Kidney (tissue), 14 donors: Measurements from ENCODE around the gene ST6GALNAC4. TPM values are rescaled to one million over a fixed set of nuclear protein-coding genes. Genes with fewer than 3 reads are reported as not detected.

ENCODE experiments used
- DNase-seq, 5 donors: peaks; one replicate each; pipeline ENCODE4 v3.0.0-alpha.2; 2013 to 2020
- FAIRE-seq: peaks from 2 replicates; lab custom pipeline; 2012; peaks lifted over from hg19 to GRCh38; lab: Jason Lieb, UNC
- H3K27ac ChIP-seq, 2 donors: one replicate each; pipeline ENCODE4 v1.7.0; 2013; ENCODE audit warnings: low read depth in 2 of 2, low read length in 2 of 2, inconsistent platforms in 1 of 2
- H3K27me3 ChIP-seq: one replicate; pipeline ENCODE4 v1.7.1; 2013; ENCODE audit warnings: low read length, inconsistent platforms; ENCODE audit not compliant: control insufficient read depth, insufficient read depth
- H3K36me3 ChIP-seq, 3 donors: one replicate each; pipeline versions ENCODE4 v1.7.0 to v1.7.1; 2013; ENCODE audit warnings: low read length in 3 of 3, control low read depth in 1 of 3, inconsistent platforms in 1 of 3; ENCODE audit not compliant: insufficient read depth in 3 of 3, control insufficient read depth in 2 of 3
- H3K4me1 ChIP-seq, 3 donors: one replicate each; pipeline versions ENCODE4 v1.7.0 to v1.7.1; 2013; ENCODE audit warnings: low read length in 3 of 3, inconsistent platforms in 1 of 3, low read depth in 1 of 3; ENCODE audit not compliant: control insufficient read depth in 2 of 3, insufficient read depth in 2 of 3
- H3K4me3 ChIP-seq, 3 donors: one replicate each; pipeline versions ENCODE4 v1.7.0 to v1.8.1; 2013; ENCODE audit warnings: low read length in 3 of 3, control low read depth in 1 of 3, inconsistent platforms in 1 of 3
- H3K9ac ChIP-seq, 3 donors: one replicate each; pipeline versions ENCODE4 v1.7.0 to v1.7.1; 2013; ENCODE audit warnings: low read length in 3 of 3, control low read depth in 1 of 3, inconsistent platforms in 1 of 3
- H3K9me3 ChIP-seq, 3 donors: one replicate each; pipeline versions ENCODE4 v1.7.0 to v1.7.1; 2013; ENCODE audit warnings: low read length in 3 of 3, control low read depth in 1 of 3, inconsistent platforms in 1 of 3; ENCODE audit not compliant: control insufficient read depth in 2 of 3, insufficient read depth in 1 of 3
- CTCF ChIP-seq: IDR thresholded peaks from 3 replicates; pipeline ENCODE4 v1.5.1; 2012; ENCODE audit warnings: mild to moderate bottlenecking, moderate library complexity, borderline replicate concordance; ENCODE audit not compliant: insufficient read depth; ENCODE audit errors: extremely low read depth
- intact Hi-C: fragments of 100-400 bp; cut with DNase I; formaldehyde crosslinking; loops from one replicate; pipeline ENCODE4 v1.11.1; 2022
- polyA plus RNA-seq: library from polyadenylated mRNA; stranded (reverse); fragments of 350-450 nt; fragmentation: Illumina TruSeq; extraction: RNeasy Lipid Tissue Mini Kit (QIAGEN cat#74804); gene quantifications from one replicate; pipeline ENCODE4 v1.2.3, GENCODE V29; 2014; ENCODE audit warnings: low read depth, low replicate concordance; ENCODE audit not compliant: insufficient read depth
- total RNA-seq: library from RNA; stranded (reverse); fragmentation: NEBNext Ultra II Directional; extraction: Animal tissue kit (Norgen Biotek cat#: 25700); gene quantifications from one replicate; pipeline ENCODE4 v1.2.1, GENCODE V29; 2021
- donor health status: control.
- donor health status: control.
- donor health status: control.
- donor health status: control.
- donor health status: control.
- donor health status: DM: yes; HTN: yes; CAD: no.
- donor health status: Normal renal cell carcinoma (clear cell type).

Gene ST6GALNAC4
- total and polyA plus RNA-seq, 2 donors from 2014 or later, result 31.4 to 31.6 TPM

- intact Hi-C loops, result no loop called here
- no peak for TF ChIP-seq CTCF
- Histone ChIP-seq H3K4me3 (no peak overlapping the region), H3K4me1 (peaks cover 0 to 24% (median 0%) of the 10 kb centered on the region in 3 donors), H3K27me3 (peaks cover 4% of the 10 kb centered on the region), H3K9ac (no peak overlapping the region), H3K36me3 (no peaks in the 10 kb centered on the region), H3K27ac (no peak overlapping the region), H3K9me3 (no peaks in the 10 kb centered on the region)
- FAIRE-seq, result no peak
- DNase-seq, result peak; percentile 29 to 89 (median 63)
These were observed 10.6 kb upstream of the ST6GALNAC4 start for GRCh38 chr9:127927201-127927987.

GRCh38 chr9:127926906-127927200 lies 10.0 kb upstream of the ST6GALNAC4 start:
- peaks cover 0 to 26% (median 0%) of the 10 kb centered on the region in 3 donors for H3K4me1 ChIP-seq
- no peaks in the 10 kb centered on the region for H3K36me3 ChIP-seq
- H3K9me3 ChIP-seq, result no peaks in the 10 kb centered on the region
- H3K27ac ChIP-seq, result no peak overlapping the region
- H3K9ac ChIP-seq, result no peak overlapping the region
- FAIRE-seq (no peak), DNase-seq (no peak)
- intact Hi-C loops, result no loop called here
- no peak overlapping the region for H3K4me3 ChIP-seq
- peaks cover 4% of the 10 kb centered on the region for H3K27me3 ChIP-seq
- TF ChIP-seq CTCF, result no peak

GRCh38 chr9:127925959-127926905 lies 9.4 kb upstream of the ST6GALNAC4 start:
- Histone ChIP-seq H3K4me1 (peaks cover 0 to 27% (median 0%) of the 10 kb centered on the region in 3 donors), H3K9me3 (no peaks in the 10 kb centered on the region), H3K27me3 (peaks cover 4% of the 10 kb centered on the region), H3K36me3 (no peaks in the 10 kb centered on the region), H3K27ac (no peak overlapping the region), H3K4me3 (no peak overlapping the region), H3K9ac (no peak overlapping the region)
- FAIRE-seq (no peak), DNase-seq (no peak)
- TF ChIP-seq CTCF, result no peak
- intact Hi-C loops, result no loop called here
